HT-29 (cell line): ENCODE measurements around the gene PLPP4. TPM values are rescaled to one million over a fixed set of nuclear protein-coding genes. Genes with fewer than 3 reads are reported as not detected.

ENCODE experiments used
- DNase-seq: peaks from one replicate; pipeline ENCODE4 v3.0.0-alpha.2; 2015; ENCODE audit warnings: low spot score
- total RNA-seq: library from RNA; depleted of rRNA; stranded (reverse); fragments of >200 nt; shearing (Covaris generic); gene quantifications from 2 replicates; pipeline ENCODE4 v1.2.3, GENCODE V29; 2014; rRNA removed

Gene PLPP4
- total RNA-seq = not detected in 2 replicates

DNA sequence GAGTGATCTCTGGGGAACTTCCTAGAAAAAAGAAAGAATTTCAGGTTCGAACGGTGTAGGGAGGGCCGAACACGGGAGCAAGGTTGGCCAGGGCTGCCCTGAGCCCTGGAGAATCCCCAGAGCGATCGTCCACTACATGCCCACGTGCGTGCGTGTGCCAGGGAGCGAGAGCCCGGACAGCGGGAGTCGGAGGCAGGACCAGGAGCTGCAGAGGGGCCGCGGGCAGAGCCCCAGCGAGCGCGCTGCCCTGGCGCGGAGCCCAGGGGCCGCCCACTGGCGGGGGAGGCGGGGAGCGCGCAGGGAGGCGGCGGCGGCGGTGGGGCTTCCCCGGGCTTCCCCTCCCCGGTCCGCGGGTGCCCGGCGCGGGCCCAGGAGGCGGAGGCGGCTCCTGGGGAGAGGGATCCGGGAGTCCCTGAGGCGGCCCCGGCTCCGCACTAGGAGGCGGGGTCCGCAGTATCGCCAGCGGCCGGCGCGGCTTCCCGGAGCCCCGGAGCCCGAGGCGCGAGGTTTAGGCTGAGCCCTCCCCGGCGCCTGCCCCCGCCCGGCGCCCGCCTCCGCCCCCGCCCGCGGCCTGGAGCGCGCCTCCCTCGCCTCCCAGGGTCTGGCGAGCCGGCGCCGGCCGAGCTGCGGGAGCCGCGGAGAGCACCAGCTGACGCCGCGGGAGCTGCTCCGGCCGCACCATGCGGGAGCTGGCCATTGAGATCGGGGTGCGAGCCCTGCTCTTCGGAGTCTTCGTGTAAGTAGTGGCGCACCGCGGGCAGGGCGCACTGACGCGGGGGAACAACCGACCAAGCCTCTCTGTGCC lies at the start of gene PLPP4:
PLPP4 (plus strand) TSS at position 602 of the 805 bp plus-strand sequence; CDS start at position 681, 79 bp downstream.
- no peak for DNase-seq

DNA sequence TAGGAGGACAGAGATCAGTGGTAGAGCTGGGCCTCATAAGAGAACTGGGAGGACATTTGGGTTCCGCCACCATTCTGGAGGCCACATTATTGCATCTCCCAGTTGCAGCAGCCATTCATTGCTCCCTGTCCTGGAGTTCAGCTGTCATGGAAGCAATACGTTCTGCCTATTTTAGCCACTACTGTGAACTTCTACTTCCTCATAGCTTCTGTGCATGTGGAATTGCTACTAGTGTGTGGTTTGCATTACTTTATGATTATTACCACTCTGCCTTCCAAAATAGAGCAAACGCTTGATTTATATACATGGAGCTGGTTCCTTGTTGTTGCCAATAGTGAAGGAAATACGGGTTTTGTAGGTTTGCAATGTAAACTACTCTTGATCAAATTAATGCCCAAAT lies 47.2 kb upstream of the PLPP4 start:
- no peak for DNase-seq

DNA sequence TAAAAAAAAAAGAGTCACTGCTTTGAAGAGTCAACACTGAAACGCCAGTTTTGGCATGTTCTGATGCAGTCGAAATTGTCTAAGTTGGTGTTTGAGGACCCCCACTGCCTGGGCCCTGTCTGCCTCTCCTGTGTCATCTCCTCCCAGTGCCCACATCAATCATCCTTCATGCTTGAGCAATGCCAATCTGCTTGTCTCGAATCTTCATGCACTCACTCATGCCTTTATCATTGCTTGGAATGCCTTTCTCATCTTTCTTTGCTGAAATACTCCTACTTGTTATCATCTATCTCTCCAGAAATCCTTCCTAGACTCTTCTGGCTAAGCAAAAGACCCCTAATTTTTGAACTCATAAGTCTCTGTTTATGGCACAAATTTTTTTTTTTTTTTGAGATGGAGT lies 42.1 kb upstream of the PLPP4 start:
- DNase-seq = no peak

- no peak for DNase-seq
These were observed 41.2 kb upstream of the PLPP4 start for GRCh38 chr10:120415709-120416330.

- peak; percentile 12 for DNase-seq
These were observed 36.6 kb upstream of the PLPP4 start for GRCh38 chr10:120420421-120420820.

- no peak for DNase-seq
These were observed 35.8 kb upstream of the PLPP4 start for GRCh38 chr10:120421250-120421649.

DNA sequence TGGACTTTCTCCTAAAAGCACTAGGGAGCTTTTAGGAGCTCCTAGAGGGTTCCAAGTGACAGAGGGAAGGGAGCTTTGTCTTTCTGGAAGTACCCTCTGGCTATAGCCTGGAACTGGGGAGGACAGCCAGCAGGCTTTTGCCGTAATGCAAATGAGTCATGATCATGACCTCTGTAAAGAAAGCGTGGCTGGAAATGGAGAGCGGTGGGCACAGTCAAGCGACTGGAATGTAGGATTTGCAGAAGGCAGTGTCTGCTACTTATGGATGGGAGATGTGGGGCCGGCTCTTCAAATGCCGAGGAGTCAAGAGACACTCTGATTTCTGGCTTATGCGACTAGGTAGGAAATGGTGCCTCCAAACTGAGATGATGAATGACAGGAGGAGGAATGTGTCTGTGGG lies 34.6 kb upstream of the PLPP4 start:
- DNase-seq = no peak

GRCh38 chr10:120423431-120424197 lies 33.4 kb upstream of the PLPP4 start:
- DNase-seq = peak; percentile 74

DNA sequence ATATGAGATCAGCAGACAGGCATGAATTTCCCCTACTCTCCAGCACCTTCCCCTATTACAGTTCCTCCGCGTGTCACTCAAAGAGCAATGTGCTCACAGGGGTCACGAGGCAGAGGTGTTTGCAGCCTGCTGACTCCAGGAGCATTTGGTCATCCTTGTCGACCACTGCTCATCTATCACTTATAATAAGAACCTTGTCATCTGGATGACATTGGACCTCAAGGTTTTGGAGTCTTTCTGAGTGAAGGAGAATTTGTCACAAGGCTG lies 32.9 kb upstream of the PLPP4 start:
- no peak for DNase-seq

DNA sequence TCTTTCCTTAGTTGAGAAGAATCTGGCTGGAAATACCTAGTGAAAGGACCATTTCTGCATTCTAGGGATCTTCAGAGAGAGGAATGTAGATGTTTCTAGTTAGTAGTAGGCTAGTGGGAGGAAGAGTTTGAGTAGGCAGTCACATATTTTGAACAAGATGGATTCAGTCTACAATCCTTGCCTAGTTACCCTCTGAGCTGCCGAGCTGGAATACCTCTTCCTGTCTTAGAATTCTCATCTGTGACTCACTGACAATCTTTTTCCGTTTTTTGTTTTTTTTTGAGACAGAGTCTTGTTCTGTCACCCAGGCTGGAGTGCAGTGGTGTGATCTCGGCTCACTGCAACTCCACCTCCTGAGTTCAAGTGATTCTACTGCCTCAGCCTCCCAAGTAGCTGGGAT lies 30.7 kb upstream of the PLPP4 start:
- DNase-seq = no peak

- DNase-seq = no peak
These were observed 28.3 kb upstream of the PLPP4 start for GRCh38 chr10:120428754-120429153.

- no peak for DNase-seq
These were observed 27.6 kb upstream of the PLPP4 start for GRCh38 chr10:120429395-120429794.

DNA sequence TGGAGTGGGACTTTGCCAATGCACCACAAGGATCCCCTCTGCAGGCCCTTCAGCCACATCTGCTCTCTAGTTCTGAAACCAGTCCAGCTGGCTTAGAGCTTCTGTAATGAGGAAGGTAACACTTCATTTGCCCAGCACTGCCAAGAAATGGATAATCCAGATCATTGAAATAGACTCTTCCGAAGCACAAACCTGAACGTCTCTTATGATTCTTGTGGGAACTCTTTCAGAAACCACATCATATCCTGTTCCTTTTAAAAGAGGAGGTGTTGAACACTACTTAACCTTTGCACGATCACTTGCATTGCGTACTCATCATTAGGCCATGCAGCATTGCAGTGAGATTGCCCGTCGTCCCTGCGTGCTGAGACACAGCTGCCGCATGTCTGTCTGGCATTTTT lies 25.8 kb upstream of the PLPP4 start:
- no peak for DNase-seq

- DNase-seq = no peak
These were observed 24.8 kb upstream of the PLPP4 start for GRCh38 chr10:120432209-120432608.

- no peak for DNase-seq
These were observed 23.9 kb upstream of the PLPP4 start for GRCh38 chr10:120433141-120433540.

DNA sequence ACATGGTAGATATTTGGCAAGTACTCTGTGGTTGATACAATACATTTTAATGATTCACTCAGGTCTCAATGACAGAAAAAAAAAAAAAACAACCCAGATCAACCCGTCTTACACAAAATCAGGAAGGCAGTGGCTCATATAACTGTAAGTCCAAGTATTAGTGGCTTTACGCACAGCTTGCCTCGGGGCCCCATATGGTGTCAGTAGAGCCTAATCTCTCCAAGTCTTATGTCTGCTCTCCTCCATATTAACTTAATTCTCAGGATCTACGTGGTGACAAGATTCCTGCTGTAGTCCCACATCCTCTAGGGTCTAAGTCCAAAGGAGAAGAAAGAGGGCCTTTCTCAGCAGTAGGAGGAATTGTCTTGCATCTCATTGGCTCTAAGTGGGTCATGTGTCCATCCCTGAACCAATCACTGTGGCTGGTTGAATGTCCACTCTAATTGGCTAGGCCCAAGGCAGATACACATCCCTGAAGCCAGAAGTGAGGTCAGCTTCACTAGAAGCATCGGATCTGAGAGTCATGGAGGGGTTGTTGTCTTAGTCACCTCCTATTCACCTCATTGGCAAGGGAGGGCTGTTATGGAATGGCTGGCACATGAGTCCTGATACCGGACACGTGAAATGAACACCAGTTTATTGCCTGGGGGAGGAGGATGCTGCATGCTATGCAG lies 20.5 kb upstream of the PLPP4 start:
- DNase-seq = no peak

DNA sequence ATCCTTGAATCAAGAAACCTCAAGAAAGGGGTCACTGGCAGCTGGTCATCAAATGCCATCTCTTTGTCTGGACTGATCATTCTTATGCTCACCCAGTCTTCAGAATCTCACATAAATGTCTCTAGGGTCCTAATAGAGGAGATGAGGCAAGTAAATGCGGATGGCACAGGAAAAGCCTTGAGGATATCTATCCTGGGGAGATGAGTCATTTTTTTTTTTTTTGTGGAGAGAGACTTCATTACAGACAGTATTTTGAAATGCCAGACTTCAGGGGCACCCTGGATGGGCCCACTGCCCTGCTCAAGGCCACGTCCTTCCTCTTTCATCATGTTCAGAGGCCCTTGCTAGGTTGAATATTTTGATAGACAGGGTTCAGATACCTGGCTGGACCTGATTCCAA lies 19.5 kb upstream of the PLPP4 start:
- DNase-seq = no peak

GRCh38 chr10:120451968-120452367 lies 5.1 kb upstream of the PLPP4 start:
- no peak for DNase-seq

DNA sequence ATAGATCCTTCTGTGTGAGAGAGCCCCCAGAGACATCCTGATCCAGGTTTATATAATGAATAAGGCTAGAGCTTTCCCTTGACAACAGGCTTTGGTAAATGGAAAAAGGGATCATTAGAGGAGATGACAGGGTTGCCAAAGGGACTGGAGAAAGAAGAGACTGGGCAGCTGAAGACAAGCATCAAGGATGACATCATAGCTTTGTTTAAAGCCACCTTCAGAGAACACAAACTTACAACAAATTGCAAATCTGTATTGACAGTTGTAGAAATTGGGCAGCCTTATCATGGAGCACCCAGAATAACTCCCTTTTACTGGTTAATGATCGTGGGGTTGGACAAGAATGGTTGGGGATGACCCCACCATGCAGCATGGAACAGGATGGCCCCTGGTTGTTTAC lies 3.7 kb upstream of the PLPP4 start:
- no peak for DNase-seq

DNA sequence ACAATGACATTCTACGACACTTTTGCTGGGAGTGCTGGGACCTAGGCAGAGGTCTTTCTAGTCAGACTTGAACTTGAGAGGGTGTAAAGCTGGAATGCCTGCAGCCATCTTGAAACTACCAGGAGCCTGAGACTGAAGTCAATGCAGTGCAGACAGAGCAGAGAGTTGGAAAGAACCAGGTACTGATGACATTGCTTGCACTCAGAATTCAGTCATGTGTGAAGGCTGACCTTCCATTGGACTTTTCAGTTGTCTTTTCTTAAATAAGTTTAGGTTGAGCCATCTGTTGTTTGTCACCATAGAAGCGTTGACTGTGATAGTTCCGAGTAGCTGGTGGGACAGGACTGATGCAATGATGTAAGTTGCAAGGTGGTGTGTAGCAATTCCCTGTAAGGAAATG lies 3.1 kb upstream of the PLPP4 start:
- no peak for DNase-seq

DNA sequence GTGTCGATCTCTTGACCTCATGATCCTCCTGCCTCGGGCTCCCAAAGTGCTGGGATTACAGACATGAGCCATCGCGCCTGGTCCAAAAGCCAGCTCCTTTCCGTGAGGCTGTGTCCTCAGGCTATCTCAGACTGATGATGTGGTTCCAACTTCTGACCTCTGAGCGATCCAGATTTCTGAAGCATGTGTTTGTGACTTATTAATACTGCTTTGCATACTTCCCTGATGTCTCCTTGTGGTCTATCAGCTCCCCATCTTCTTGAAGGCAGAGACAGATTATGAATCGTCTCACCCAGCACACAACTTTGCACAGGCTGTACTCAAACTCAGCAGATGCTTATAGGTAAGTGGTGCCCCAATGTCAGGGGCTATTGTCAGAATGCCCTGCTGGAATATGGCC lies 2.0 kb upstream of the PLPP4 start:
- no peak for DNase-seq

GRCh38 chr10:120455606-120456005 lies 1.4 kb upstream of the PLPP4 start:
- DNase-seq = no peak
